HepG2 (cell line): Measurements from ENCODE around the gene ALX4. TPM values are rescaled to one million over a fixed set of nuclear protein-coding genes. Genes with fewer than 3 reads are reported as not detected.

ENCODE experiments used
- ATAC-seq: fragments of 200-7000 bp; cut with Tn5 transposase; 3 replicates; pipeline ENCODE4 v1.9.1; 2020; ENCODE audit warnings: mild to moderate bottlenecking, moderate library complexity
- BruUV-seq: library from RNA; stranded (reverse); fragments of 400-500 nt; replicated peaks from 2 replicates; lab custom pipeline; 2021; lab: Mats Ljungman, UMichigan
- CTCF ChIA-PET: fragments of 300-600 bp; formaldehyde crosslinking; extraction: SDS; loops from one replicate; lab custom pipeline; 2021; ENCODE audit warnings: low total read pairs, inconsistent platforms, low intra/inter-chr PET ratio; lab: Yijun Ruan, JAX
- POLR2A ChIA-PET: fragments of 350-600 bp; sonication (Branson Sonifier 250); formaldehyde crosslinking; loops from one replicate; lab custom pipeline; 2020; ENCODE audit warnings: antibody characterized with exemption, inconsistent platforms; lab: Yijun Ruan, JAX
- DNase-seq: peaks from one replicate; pipeline ENCODE4 v3.0.0-alpha.2; 2015; ENCODE audit warnings: low spot score
- FAIRE-seq: peaks from 3 replicates; lab custom pipeline; 2011; peaks lifted over from hg19 to GRCh38; lab: Jason Lieb, UNC
- H2AFZ ChIP-seq: one replicate; pipeline ENCODE4 v1.6.1; 2011; ENCODE audit warnings: low read length, inconsistent platforms
- H3K27ac ChIP-seq: fragments of 300-600 bp; 3 replicates; pipeline ENCODE4 v1.8.0; 2011; ENCODE audit warnings: mixed run types, mild to moderate bottlenecking, mixed read lengths, low read length, inconsistent platforms; ENCODE audit not compliant: insufficient read depth; ENCODE audit errors: extremely low read length
- H3K27me3 ChIP-seq, 2 experiments: fragments of 200-600 bp in 1 of 2; 2 replicates in 1 of 2; 3 replicates in 1 of 2; pipeline versions ENCODE4 v1.6.0 to v1.8.0; 2011; ENCODE audit warnings: low read length in 2 of 2, mild to moderate bottlenecking in 2 of 2, moderate library complexity in 2 of 2, inconsistent platforms in 1 of 2; ENCODE audit not compliant: insufficient read depth in 2 of 2, control insufficient read depth in 1 of 2
- H3K36me3 ChIP-seq, 2 experiments: fragments of 200-600 bp in 1 of 2; replicated peaks in 1 of 2; 2 replicates in 1 of 2; 3 replicates in 1 of 2; pipeline versions ENCODE4 v1.5.1 to v1.8.0; 2011; ENCODE audit warnings: low read length in 2 of 2, inconsistent platforms in 1 of 2; ENCODE audit not compliant: insufficient read depth in 2 of 2, control insufficient read depth in 1 of 2
- H3K4me1 ChIP-seq: 2 replicates; pipeline ENCODE4 v1.5.1; 2012; ENCODE audit warnings: low read length, inconsistent platforms; ENCODE audit not compliant: insufficient read depth
- H3K4me2 ChIP-seq: 2 replicates; pipeline ENCODE4 v1.6.0; 2011; ENCODE audit warnings: low read depth, low read length, inconsistent platforms
- H3K4me3 ChIP-seq, 3 experiments: fragments of 200-600 bp in 1 of 3; sonication (generic), shearing (Covaris generic) in 1 of 3; replicated peaks in 1 of 3; 2 replicates each; pipeline ENCODE4 v1.5.1; 2011 to 2016; ENCODE audit warnings: low read length in 3 of 3, inconsistent platforms in 2 of 3, low read depth in 2 of 3, mild to moderate bottlenecking in 2 of 3, control low read depth in 1 of 3, mixed read lengths in 1 of 3; ENCODE audit not compliant: insufficient read depth in 1 of 3
- H3K79me2 ChIP-seq: one replicate; pipeline ENCODE4 v1.6.1; 2011; ENCODE audit warnings: low read length, inconsistent platforms; ENCODE audit not compliant: insufficient read depth
- H3K9ac ChIP-seq: 2 replicates; pipeline ENCODE4 v1.6.0; 2011; ENCODE audit warnings: mild to moderate bottlenecking, low read depth, low read length, inconsistent platforms; ENCODE audit not compliant: insufficient read depth
- H3K9me3 ChIP-seq: 2 replicates; pipeline ENCODE4 v1.5.1; 2012; ENCODE audit warnings: mild to moderate bottlenecking, low read length
- H4K20me1 ChIP-seq: 2 replicates; pipeline ENCODE4 v1.6.0; 2011; ENCODE audit warnings: inconsistent platforms, mild to moderate bottlenecking, low read length, moderate library complexity; ENCODE audit not compliant: insufficient read depth
- CHD4 ChIP-seq: fragments of 200-600 bp; sonication (generic); IDR thresholded peaks from 2 replicates; pipeline ENCODE4 v1.7.0; 2017; ENCODE audit warnings: mild to moderate bottlenecking, low read length, borderline replicate concordance
- CREB3 ChIP-seq: sonication (generic); formaldehyde crosslinking; IDR thresholded peaks from 2 replicates; pipeline ENCODE4 v1.5.0; 2020; ENCODE audit warnings: missing genetic modification reagents
- KDM5B ChIP-seq: sonication (generic); formaldehyde crosslinking; IDR thresholded peaks from 2 replicates; pipeline ENCODE4 v1.4.0; 2020; ENCODE audit warnings: missing genetic modification reagents, mild to moderate bottlenecking, borderline replicate concordance
- RARA ChIP-seq: IDR thresholded peaks from 2 replicates; pipeline ENCODE4 v1.6.1; 2016; ENCODE audit warnings: missing genetic modification reagents, missing compliant biosample characterization
- THAP9 ChIP-seq: sonication (generic); formaldehyde crosslinking; IDR thresholded peaks from 2 replicates; pipeline ENCODE4; 2020; ENCODE audit warnings: missing genetic modification reagents, mild to moderate bottlenecking, borderline replicate concordance
- ZBTB49 ChIP-seq: sonication (generic); formaldehyde crosslinking; IDR thresholded peaks from 2 replicates; pipeline ENCODE4 v1.4.0; 2020; ENCODE audit warnings: missing genetic modification reagents, borderline replicate concordance
- ZFP90 ChIP-seq: sonication (generic); formaldehyde crosslinking; IDR thresholded peaks from 2 replicates; pipeline ENCODE4 v1.8.0; 2022; ENCODE audit warnings: missing genetic modification reagents, mild to moderate bottlenecking, inconsistent platforms, borderline replicate concordance
- ZNF20 ChIP-seq: sonication (generic); formaldehyde crosslinking; IDR thresholded peaks from 2 replicates; pipeline ENCODE4 v1.4.0; 2020; ENCODE audit warnings: mild to moderate bottlenecking, moderate library complexity, missing genetic modification reagents
- ZNF274 ChIP-seq: sonication (generic); formaldehyde crosslinking; IDR thresholded peaks from 2 replicates; pipeline ENCODE4 v1.5.1; 2020; ENCODE audit warnings: mild to moderate bottlenecking, missing genetic modification reagents
- ZNF354B ChIP-seq: sonication (generic); formaldehyde crosslinking; IDR thresholded peaks from 2 replicates; pipeline ENCODE4 v1.8.0; 2022; ENCODE audit warnings: mild to moderate bottlenecking, missing genetic modification reagents
- ZNF615 ChIP-seq: sonication (generic); formaldehyde crosslinking; IDR thresholded peaks from 2 replicates; pipeline ENCODE4 v1.5.0; 2020; ENCODE audit warnings: mild to moderate bottlenecking, missing genetic modification reagents, borderline replicate concordance
- ZNF710 ChIP-seq: sonication (generic); formaldehyde crosslinking; IDR thresholded peaks from 2 replicates; pipeline ENCODE4 v1.5.0; 2020; ENCODE audit warnings: mild to moderate bottlenecking, missing genetic modification reagents, borderline replicate concordance
- ZNF746 ChIP-seq: sonication (generic); formaldehyde crosslinking; IDR thresholded peaks from 2 replicates; pipeline ENCODE4 v1.8.0; 2022; ENCODE audit warnings: mild to moderate bottlenecking, missing genetic modification reagents
- ZNF776 ChIP-seq: sonication (generic); formaldehyde crosslinking; IDR thresholded peaks from 2 replicates; pipeline ENCODE4 v1.4.0; 2020; ENCODE audit warnings: mild to moderate bottlenecking, missing genetic modification reagents
- ZNF83 ChIP-seq: sonication (generic); formaldehyde crosslinking; IDR thresholded peaks from 2 replicates; pipeline ENCODE4 v1.4.0; 2020; ENCODE audit warnings: missing genetic modification reagents, mild to moderate bottlenecking, borderline replicate concordance
- WGBS: methylation state at CpG from one replicate; pipeline ENCODE4 v1.1.6; 2017; ENCODE audit warnings: low lambda C conversion rate; 5-methylcytosine and 5-hydroxymethylcytosine counted together
- in situ Hi-C: cut with HindIII; loops from 2 replicates; pipeline ENCODE4 v1.10.0; 2017; ENCODE audit warnings: low pct_unique_long_range_greater_than_20kb; ENCODE audit not compliant: extremely low pct_ligation_motif_present
- intact Hi-C: fragments of 100-400 bp; cut with micrococcal nuclease; formaldehyde crosslinking; loops from one replicate; pipeline ENCODE4 v1.10.0; 2022; ENCODE audit not compliant: unreplicated experiment
- polyA plus RNA-seq, 8 experiments: library from polyadenylated mRNA; depleted of rRNA in 3 of 8; stranded (reverse) in 7 of 8; unstranded in 1 of 8; fragments of >200 nt; fragmentation: Illumina TruSeq in 4 of 8; extraction: Trizol in 4 of 8; gene quantifications; 2 replicates each; pipeline versions ENCODE4 v1.2.1 to v1.2.3, GENCODE V29; 2011 to 2016; ENCODE audit warnings: low read depth in 4 of 8, missing spikeins in 1 of 8, mixed read lengths in 1 of 8; ENCODE audit not compliant: insufficient read depth in 1 of 8
- total RNA-seq, 5 experiments: library from RNA; depleted of rRNA; stranded (reverse); fragments of >200 nt; fragmentation: Illumina TruSeq; extraction: Trizol; gene quantifications; 2 replicates each; pipeline ENCODE4 v1.2.3, GENCODE V29; 2016; ENCODE audit warnings: low read depth in 1 of 5

The ALX4 gene
- total and polyA plus RNA-seq, 2 of the 13 experiments (the other 11 are each of a cell fraction or from before 2014, with no cell fraction given): not detected

- CTCF ChIA-PET: no interaction called here
- no peak overlapping the region for H2AFZ ChIP-seq
- WGBS: 97% methylated on average over 1 of the region's 1 CpG
- in situ Hi-C loops: no loop called here
- no TSS peak for BruUV-seq
- DNase-seq: no peak
- H3K9ac ChIP-seq: no peak overlapping the region
- ATAC-seq: no peak
- no peak overlapping the region for H3K4me2 ChIP-seq
- no peak overlapping the region for H3K4me3 ChIP-seq
- intact Hi-C loops: no loop called here
- FAIRE-seq: no peak
- no peaks in the 10 kb centered on the region for H4K20me1 ChIP-seq
- no peaks in the 10 kb centered on the region for H3K9me3 ChIP-seq
- H3K4me1 ChIP-seq: peaks cover 5% of the 10 kb centered on the region; the same call in 1 of the 2 replicates
- H3K27me3 ChIP-seq: no peaks in the 10 kb centered on the region
- POLR2A ChIA-PET: no interaction called here
- H3K79me2 ChIP-seq: no peaks in the 10 kb centered on the region
- peaks cover 0 to 10% of the 10 kb centered on the region in 2 experiments; a peak in 3 of 5 replicates for H3K36me3 ChIP-seq
- no peak overlapping the region for H3K27ac ChIP-seq
- TF ChIP-seq ZNF20: no peak
- no peak for TF ChIP-seq CREB3 (CRISPR knock-in tag)
- no peak for TF ChIP-seq ZNF710 (CRISPR knock-in tag)
- no peak for TF ChIP-seq ZFP90 (CRISPR knock-in tag)
- TF ChIP-seq ZNF83: no peak
- no peak for TF ChIP-seq ZNF776 (CRISPR knock-in tag)
- TF ChIP-seq KDM5B (CRISPR knock-in tag): no peak
- TF ChIP-seq ZNF354B (CRISPR knock-in tag): no peak
- TF ChIP-seq CHD4: no peak
- TF ChIP-seq RARA (CRISPR knock-in tag): no peak
- no peak for TF ChIP-seq ZNF274 (CRISPR knock-in tag)
- no peak for TF ChIP-seq ZNF746 (CRISPR knock-in tag)
- no peak for TF ChIP-seq ZNF615
- no peak for TF ChIP-seq THAP9 (CRISPR knock-in tag)
- no peak for TF ChIP-seq ZBTB49 (CRISPR knock-in tag)
Observed at GRCh38 chr11:44237156-44237555, 72.8 kb downstream of the ALX4 start.
